Activated CD4-positive, alpha-beta T cell treated with anti-CD3 and anti-CD28 coated beads for 1 hour (primary cell): ENCODE results near the gene MYADM.

Experiments
- DNase-seq: peaks from one replicate; pipeline ENCODE4 v3.0.0-alpha.2; 2020

Gene MYADM

GRCh38 chr19:53892301-53892980, 24.8 kb downstream of the MYADM start:
- DNase-seq: no peak

DNA sequence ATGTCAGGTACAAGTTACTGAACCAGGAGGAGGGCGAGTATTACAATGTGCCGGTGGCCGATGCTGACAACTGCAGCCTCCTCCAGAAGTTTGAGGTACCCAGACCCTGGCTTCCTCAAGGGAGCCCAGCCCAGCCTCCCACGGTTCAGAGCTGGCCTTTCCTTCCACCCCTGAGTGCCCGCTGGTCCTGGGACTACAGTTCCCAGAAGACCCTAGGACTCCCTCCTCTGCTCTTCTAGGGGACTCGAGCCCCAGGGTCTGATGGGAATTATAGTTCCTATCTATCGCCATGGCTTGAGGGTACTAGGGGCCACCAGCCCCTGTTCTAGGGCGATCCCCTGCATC, 25.3 kb downstream of the MYADM start:
- DNase-seq: no peak

DNA sequence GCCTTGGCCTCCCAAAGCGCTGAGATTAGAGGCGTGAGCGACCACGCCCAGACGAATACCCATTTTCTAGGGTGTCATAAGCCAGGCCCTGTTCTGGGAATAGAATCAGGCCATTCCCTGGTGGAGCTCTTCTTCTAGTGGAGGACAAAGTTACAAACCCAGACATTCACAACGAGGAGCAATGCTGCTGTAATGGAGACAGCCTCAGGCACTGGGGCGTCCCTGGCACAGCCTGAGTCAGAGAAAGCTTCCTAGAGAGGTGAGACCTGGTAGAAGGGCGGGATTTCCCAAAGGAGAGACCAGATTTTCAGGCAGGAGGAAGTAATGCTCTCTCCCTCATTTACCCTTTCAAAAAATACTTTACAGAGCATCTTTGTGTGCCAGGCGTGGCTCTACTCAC, 27.0 kb downstream of the MYADM start:
- no peak for DNase-seq

DNA sequence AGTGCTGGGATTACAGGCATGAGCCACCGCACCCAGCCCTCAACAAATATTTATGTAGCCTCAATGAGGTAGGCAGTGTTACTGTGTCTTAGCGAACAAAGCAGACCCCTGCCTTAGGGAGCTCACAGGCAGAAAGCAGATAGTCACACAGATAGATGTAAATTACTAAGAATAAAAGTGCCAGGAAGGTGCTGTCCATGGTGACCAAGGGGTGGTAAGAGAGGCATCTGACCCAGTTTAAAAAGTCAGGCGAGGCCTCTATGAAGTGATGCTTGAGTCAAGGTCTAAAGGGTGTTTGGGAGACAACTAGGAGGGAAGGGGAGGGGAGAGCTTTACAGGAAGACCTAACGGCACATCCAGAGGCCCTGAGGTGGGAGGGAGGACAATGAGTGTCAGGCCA, 29.0 kb downstream of the MYADM start:
- no peak for DNase-seq

GRCh38 chr19:53897459-53897858, 29.8 kb downstream of the MYADM start:
- no peak for DNase-seq

- no peak for DNase-seq
These were observed 30.5 kb downstream of the MYADM start for GRCh38 chr19:53898166-53898565.

DNA sequence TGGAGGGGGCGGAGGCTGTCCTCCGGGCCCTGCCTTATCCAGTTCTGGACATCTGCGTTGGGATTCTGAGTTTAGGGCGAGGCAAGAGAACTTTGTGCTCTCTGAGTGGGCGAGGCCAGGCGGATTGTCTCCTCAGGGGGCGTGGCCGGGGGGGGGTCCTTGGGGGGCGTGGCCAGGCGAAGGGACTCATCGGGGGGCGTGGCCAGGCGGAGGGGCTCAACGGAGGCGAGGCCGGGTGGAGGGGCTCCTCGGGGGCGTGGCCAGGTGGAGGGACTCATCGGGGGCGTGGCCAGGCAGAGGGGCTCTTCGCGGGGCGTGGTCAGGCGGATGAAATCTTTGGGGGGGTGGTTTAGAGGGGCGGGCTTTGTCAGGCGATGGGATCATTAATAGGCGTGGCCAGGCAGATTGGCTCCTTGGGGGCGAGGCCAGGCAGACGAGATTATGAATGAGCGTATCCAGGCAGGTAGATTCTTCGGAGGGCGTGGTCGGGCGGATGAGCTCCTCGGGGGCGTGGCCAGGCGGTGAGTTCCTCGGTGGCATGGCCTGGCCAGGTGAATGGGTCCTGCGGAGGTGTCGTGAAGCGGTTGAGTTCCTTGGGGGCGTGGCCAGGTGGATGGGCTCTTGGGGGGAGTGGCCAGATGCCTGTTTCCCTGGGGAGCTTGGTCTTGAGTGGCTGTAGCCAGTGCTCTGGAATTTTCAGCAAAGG, 31.1 kb downstream of the MYADM start:
- no peak for DNase-seq

DNA sequence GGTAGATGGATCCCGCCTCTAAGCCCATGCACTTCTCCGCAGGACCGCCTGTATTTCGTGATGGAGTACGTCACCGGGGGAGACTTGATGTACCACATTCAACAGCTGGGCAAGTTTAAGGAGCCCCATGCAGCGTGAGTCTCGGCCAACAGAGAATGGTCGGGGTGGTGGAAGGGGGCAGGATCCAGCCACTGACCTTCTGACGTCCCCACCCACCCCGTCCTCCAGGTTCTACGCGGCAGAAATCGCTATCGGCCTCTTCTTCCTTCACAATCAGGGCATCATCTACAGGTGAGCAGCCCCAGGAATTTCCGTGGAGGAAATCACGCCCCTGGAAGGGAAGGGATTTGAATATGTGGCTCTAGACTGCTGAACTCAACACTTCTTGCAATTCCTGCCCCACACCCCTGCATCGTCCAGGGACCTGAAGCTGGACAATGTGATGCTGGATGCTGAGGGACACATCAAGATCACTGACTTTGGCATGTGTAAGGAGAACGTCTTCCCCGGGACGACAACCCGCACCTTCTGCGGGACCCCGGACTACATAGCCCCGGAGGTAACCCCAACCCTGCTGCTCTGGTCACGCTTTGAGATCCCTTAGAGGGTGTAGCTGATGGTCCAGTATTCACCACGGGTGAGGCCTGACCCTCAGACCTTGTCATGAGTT, 32.6 kb downstream of the MYADM start:
- no peak for DNase-seq

- DNase-seq: no peak
These were observed 35.5 kb downstream of the MYADM start for GRCh38 chr19:53903055-53903680.

DNA sequence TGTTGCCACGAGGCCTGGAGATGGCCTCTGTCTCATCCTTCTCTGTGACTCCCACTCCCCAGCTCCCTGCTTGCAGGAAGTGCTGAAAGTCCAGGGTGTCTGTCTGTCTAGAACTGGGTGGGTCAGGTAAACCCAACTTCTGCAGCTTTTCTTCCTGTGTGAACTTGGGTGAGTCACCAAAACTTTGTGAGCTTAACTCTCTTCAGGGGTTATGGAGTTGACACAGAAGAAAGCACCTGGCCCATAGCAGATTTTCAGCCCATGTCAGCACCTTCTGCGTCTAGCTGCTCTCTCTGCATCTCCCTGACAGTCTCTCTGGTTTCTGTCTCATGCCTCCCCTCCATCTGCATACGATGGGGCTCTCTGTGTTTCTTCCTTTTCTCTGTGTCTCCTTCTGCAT, 37.2 kb downstream of the MYADM start:
- DNase-seq: no peak

GRCh38 chr19:53905787-53906186, 38.1 kb downstream of the MYADM start:
- DNase-seq: no peak

DNA sequence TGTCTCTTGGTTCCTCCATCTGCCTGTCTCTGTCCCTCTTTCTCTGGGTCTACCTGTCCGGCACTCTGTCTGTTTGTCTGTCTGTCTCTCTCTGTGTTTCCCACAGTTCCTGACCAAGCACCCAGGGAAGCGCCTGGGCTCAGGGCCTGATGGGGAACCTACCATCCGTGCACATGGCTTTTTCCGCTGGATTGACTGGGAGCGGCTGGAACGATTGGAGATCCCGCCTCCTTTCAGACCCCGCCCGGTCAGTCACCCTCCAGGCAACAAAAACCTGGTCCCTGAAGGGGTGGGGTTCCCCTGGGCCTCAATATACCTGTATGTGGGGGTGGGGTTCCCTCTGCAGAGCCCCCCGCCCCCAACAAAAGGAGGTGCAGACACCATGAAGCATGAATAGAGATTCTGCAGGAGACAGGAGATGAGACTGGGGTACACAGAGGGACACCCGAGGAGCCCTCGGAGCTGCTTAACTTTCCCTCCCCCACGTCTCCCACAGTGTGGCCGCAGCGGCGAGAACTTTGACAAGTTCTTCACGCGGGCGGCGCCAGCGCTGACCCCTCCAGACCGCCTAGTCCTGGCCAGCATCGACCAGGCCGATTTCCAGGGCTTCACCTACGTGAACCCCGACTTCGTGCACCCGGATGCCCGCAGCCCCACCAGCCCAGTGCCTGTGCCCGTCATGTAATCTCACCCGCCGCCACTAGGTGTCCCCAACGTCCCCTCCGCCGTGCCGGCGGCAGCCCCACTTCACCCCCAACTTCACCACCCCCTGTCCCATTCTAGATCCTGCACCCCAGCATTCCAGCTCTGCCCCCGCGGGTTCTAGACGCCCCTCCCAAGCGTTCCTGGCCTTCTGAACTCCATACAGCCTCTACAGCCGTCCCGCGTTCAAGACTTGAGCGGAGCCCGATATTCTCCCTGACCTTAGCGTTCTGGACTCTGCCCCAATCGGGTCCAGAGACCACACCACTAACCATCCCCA, 38.8 kb downstream of the MYADM start:
- DNase-seq: peak; percentile 54

GRCh38 chr19:53907193-53907581, 39.5 kb downstream of the MYADM start:
- no peak for DNase-seq

GRCh38 chr19:53907690-53908089, 40.0 kb downstream of the MYADM start:
- no peak for DNase-seq

- peak; percentile 15 for DNase-seq
These were observed 40.6 kb downstream of the MYADM start for GRCh38 chr19:53908106-53908934.

DNA sequence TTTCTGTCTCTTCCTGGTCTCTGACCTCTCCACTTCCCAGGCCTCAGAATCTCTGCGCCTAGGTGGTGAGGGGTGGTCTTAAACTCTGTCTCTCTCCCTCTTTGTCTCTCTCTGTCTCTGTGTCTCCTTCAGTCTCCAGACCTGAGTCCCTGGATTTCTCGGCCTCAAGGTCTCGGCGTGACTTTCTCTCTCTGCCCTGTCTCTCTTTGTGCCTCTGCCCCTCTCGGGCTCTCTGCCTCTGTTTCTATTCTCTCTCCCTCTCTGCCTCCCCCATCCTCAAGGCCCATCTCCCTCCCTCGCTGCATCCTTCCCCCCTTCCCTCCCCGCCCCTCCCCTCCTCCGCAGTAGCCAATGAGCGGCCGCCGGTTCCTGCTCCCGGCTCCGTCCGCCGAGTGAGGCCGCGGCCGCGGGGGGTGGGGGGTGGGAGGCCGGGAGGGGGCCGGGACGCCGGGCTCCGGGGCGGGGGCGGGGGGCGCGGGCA, 41.3 kb downstream of the MYADM start, which contains the start of gene CACNG7:
CACNG7 (plus strand) TSS at position 344 of the 481 bp plus-strand sequence. CDS start 3,554 bp downstream, outside the sequence.
- no peak for DNase-seq

GRCh38 chr19:53909471-53910169, 41.9 kb downstream of the MYADM start:
- DNase-seq: no peak

DNA sequence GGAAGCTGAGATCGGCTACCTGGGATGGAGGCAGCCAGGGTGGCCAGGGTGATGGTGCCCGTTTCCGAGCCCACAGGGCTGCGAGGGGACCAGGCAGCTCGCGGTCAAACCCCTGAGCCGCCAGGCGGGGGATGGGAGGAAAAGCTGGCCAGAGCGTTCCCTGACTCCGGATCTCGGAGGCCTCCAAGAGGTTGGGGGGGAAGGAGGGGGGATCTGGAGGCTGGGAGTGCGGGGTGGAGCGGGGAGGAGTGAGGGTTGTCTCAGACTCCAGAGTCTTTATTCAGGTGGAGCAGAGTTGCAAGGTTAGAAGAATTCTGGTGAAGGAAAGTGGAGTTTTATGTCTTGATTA, 42.5 kb downstream of the MYADM start:
- DNase-seq: no peak

DNA sequence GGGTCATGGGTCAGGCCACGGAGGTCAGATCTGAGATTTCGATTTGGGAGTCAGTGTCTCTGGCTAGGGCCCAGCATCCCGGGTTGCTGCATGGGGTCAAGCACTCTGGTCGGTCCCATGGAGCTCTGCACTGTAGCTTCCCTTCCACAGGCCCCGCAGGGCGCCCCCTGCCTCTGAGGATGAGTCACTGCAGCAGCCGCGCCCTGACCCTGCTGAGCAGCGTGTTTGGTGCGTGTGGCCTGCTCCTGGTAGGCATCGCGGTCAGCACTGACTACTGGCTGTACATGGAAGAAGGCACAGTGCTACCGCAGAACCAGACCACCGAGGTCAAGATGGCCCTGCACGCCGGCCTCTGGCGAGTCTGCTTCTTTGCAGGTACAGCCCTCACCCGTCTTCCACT, 45.0 kb downstream of the MYADM start:
- DNase-seq: no peak

DNA sequence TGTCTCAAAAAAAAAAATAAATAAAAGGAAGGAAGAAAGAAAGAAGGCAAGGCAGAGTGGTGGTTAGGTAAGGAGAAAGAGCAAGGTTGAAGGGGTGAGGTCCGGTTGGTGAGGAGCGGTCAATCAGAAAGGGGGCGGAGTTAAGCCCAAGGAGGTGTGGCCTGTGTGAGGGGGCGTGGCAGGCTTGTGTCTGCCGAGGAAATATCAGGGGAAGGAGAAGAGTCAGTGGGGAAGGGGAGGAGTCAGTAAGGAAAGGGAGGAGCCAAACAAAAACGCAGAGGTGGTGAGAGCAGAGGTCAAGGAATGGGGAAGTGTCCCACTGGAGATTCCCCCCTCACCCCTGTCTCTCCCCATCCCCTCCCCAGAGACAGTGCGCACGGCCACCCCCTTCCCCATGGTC, 47.3 kb downstream of the MYADM start:
- DNase-seq: no peak

- no peak for DNase-seq
These were observed 48.3 kb downstream of the MYADM start for GRCh38 chr19:53916004-53916403.
